ENCODE measurements around the gene WSCD1.

WSCD1 gene

GRCh38 chr17:6162216-6162615, 92.0 kb downstream of the WSCD1 start:
- FAIRE-seq, result no peak

- no peak for FAIRE-seq
These were observed 92.7 kb downstream of the WSCD1 start for GRCh38 chr17:6162892-6163291.

- FAIRE-seq, result no peak
These were observed 93.6 kb downstream of the WSCD1 start for GRCh38 chr17:6163612-6164333.

DNA sequence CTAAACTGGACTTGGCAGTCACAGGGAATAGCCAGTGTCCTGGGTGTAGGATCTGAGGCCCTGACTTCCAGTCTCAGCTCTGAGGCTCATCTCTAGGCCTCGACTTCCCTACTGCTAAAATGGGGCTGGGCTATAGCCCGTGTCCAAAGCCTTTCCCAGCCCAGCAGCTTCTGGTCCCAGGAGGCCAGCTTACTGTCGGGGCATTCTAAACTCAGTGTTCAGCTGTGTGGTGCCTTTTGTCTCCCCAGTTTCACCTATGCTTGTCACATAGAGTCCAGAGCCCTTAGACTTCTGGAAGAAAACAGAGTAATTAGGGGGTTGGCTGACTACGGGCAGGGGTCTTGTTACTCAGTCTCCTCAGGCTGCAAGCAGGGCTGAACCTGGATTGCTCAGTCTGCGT, 94.8 kb downstream of the WSCD1 start:
- no peak for FAIRE-seq

DNA sequence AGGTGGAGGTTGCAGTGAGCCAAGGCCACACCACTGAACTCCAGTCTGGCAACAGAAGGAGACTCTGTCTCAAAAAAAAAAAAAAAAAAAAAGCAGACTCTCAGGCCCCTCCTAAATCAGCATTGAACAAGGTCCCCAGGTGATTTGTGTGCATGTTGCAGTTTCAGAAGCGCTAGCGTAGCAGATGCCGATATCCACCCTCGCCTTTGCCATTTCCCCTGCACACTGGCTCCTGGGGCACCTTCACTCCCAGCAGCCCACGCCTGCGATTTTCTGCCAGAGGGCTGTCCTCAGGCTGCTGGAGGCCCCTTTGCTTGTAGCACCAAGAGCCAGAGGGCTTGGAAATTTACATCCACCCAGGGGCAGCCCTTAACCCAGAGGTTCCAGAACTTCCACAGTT, 95.6 kb downstream of the WSCD1 start:
- no peak for FAIRE-seq

DNA sequence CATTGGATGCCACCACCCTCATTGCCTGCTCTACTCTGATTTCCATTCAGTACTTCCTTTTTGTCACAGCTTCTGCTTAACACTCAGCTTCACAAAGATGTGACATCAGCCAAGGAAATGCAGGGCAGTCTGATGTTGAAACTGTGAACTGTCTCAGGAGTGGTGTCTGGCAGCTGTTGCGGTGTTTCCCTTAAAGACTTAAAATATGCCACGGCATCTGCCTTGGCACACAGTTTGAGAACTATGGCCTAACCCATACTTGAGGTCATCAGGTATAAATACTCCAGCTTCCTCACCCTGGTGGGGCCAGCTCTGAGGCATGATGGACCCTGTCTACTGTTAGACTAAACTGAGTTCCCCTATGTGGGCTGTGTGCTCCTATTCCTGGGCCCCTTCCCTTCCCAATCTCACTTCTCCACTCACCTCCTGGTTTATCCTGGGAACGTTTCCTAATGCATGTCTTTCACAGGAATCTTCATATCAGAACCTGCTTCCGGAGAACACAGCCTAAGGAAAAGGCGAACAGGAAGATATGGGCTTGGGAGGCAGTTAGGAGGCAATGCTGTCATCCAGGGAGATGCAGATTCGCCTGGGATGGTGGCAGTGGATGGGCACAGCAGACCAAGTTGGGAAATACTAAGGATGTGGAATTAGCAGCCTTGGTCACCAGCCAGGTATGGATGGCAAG, 96.5 kb downstream of the WSCD1 start:
- FAIRE-seq, result no peak

GRCh38 chr17:6168296-6168695, 98.1 kb downstream of the WSCD1 start:
- no peak for FAIRE-seq

DNA sequence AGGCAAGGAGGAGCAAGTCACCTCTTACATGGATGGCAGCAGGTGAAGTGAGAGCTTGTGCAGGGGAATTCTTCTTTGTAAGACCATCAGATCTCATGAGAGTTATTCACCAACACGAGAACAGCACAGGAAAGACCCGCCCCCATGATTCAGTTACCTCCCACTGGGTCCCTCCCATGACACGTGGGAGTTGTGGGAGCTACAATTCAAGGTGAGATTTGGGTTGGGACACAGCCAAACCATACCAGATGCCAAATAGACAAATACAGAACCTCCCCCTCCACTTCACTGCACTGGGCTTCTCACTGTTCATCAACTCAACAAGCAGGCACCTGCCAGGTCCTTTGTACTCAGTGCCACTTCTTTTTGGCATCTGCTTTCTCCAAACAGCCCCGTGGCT, 100.2 kb downstream of the WSCD1 start:
- FAIRE-seq, result no peak

GRCh38 chr17:6172642-6173330, 102.6 kb downstream of the WSCD1 start:
- no peak for FAIRE-seq

- no peak for FAIRE-seq
These were observed 103.5 kb downstream of the WSCD1 start for GRCh38 chr17:6173653-6174052.

Data from colon (tissue), 2 donors.